Renal pelvis (tissue), 4 donors: ENCODE results near the gene ESPN. TPM values are rescaled to one million over a fixed set of nuclear protein-coding genes. Genes with fewer than 3 reads are reported as not detected.
"Not testable (repeated sequence)": the region's sequence is repeated elsewhere in the genome, so short reads cannot be mapped to it uniquely, and the experiment has no call there.

Source experiments
- DNase-seq: peaks from one replicate; pipeline ENCODE4 v3.0.0-alpha.2; 2013
- polyA plus RNA-seq, 3 donors: library from polyadenylated mRNA; unstranded; fragments of 120-200 nt; gene quantifications; one replicate each; pipeline ENCODE4 v1.2.1, GENCODE V29; 2013; ENCODE audit not compliant: insufficient read length in 3 of 3

ESPN gene
- polyA plus RNA-seq, 3 donors, result 19.6 to 21.5 (median 21.5) TPM

GRCh38 chr1:6427441-6428390, 3.1 kb downstream of the ESPN start:
- DNase-seq, result no peak

GRCh38 chr1:6428453-6428852, 3.9 kb downstream of the ESPN start:
- not testable (repeated sequence) for DNase-seq

GRCh38 chr1:6429660-6430411, 5.3 kb downstream of the ESPN start:
- DNase-seq, result not testable (repeated sequence)

- not testable (repeated sequence) for DNase-seq
These were observed 7.3 kb downstream of the ESPN start for GRCh38 chr1:6431645-6432579.

- DNase-seq, result no peak
These were observed 9.6 kb downstream of the ESPN start for GRCh38 chr1:6434186-6434585.

- no peak for DNase-seq
These were observed 10.6 kb downstream of the ESPN start for GRCh38 chr1:6435129-6435528.

GRCh38 chr1:6435547-6435946, 11.0 kb downstream of the ESPN start:
- DNase-seq, result no peak

- DNase-seq, result not testable (repeated sequence)
These were observed 11.7 kb downstream of the ESPN start for GRCh38 chr1:6436277-6436676.

- not testable (repeated sequence) for DNase-seq
These were observed 12.6 kb downstream of the ESPN start for GRCh38 chr1:6437012-6437700.

GRCh38 chr1:6438047-6438525, 13.5 kb downstream of the ESPN start:
- no peak for DNase-seq

- DNase-seq, result no peak
These were observed 15.9 kb downstream of the ESPN start for GRCh38 chr1:6440198-6441126.

GRCh38 chr1:6441586-6441985, 17.0 kb downstream of the ESPN start:
- no peak for DNase-seq

- no peak for DNase-seq
These were observed 19.0 kb downstream of the ESPN start for GRCh38 chr1:6443339-6444115.

GRCh38 chr1:6444377-6444776, 19.8 kb downstream of the ESPN start:
- DNase-seq, result no peak

- no peak for DNase-seq
These were observed 20.6 kb downstream of the ESPN start for GRCh38 chr1:6445062-6445763.

- DNase-seq, result not testable (repeated sequence)
These were observed 21.4 kb downstream of the ESPN start for GRCh38 chr1:6445929-6446328.

- no peak for DNase-seq
These were observed 22.1 kb downstream of the ESPN start for GRCh38 chr1:6446665-6447015.
